OCI-LY7 (cell line): ENCODE results near the gene CTXN2.

ENCODE experiments used
- CTCF ChIP-seq: fragments of 200-600 bp; sonication (generic); conservative IDR thresholded peaks from 2 replicates; pipeline ENCODE4 v1.5.1; 2014; ENCODE audit warnings: mild to moderate bottlenecking, antibody characterized with exemption, low read length, moderate library complexity, mixed read lengths
- EZH2phosphoT487 ChIP-seq: fragments of 200-600 bp; sonication (generic); IDR thresholded peaks from 2 replicates; pipeline ENCODE4 v1.6.1; 2018; ENCODE audit warnings: low read depth, borderline replicate concordance, mild to moderate bottlenecking, mixed run types, antibody characterized with exemption, low read length, moderate library complexity, mixed read lengths

GRCh38 chr15:48242535-48242934 is 51.1 kb downstream of the CTXN2 start:
- TF ChIP-seq CTCF (no peak), EZH2phosphoT487 (no peak)
